GM18517 (cell line): ENCODE data around the gene MCUB.

Experiments used
- ATAC-seq: cut with Tn5 transposase; IDR thresholded peaks from one replicate; pipeline ENCODE4 v1.9.1; 2021; ENCODE audit warnings: mild to moderate bottlenecking, moderate library complexity; ENCODE audit not compliant: unreplicated experiment

The MCUB gene

GRCh38 chr4:109723110-109723509 is 163.1 kb downstream of the MCUB start:
- no peak for ATAC-seq

GRCh38 chr4:109728385-109728784 is 168.3 kb downstream of the MCUB start:
- ATAC-seq = no peak

GRCh38 chr4:109729117-109729717 is 169.2 kb downstream of the MCUB start:
- ATAC-seq = no peak

- peak; percentile 81 for ATAC-seq
These were observed 169.9 kb downstream of the MCUB start, which contains the start of gene PLA2G12A for GRCh38 chr4:109729718-109730618. Gene PLA2G12A (minus strand): TSS chr4:109730070. CDS start chr4:109729809, 261 bp downstream.

- no peak for ATAC-seq
These were observed 170.8 kb downstream of the MCUB start for GRCh38 chr4:109730619-109731545.

GRCh38 chr4:109733728-109734127 is 173.7 kb downstream of the MCUB start:
- ATAC-seq = no peak

GRCh38 chr4:109735566-109736365 is 175.7 kb downstream of the MCUB start:
- no peak for ATAC-seq
